Mesothelial cell of epicardium (in vitro differentiated cells): ENCODE data around the gene OR10G8. TPM values are rescaled to one million over a fixed set of nuclear protein-coding genes. Genes with fewer than 3 reads are reported as not detected.
"Not testable (repeated sequence)": the region's sequence is repeated elsewhere in the genome, so short reads cannot be mapped to it uniquely, and the experiment has no call there.

Source experiments
- DNase-seq, 2 experiments: peaks; one replicate each; pipeline ENCODE4 v3.0.0; 2021; ENCODE audit warnings: low spot score in 2 of 2; ENCODE audit not compliant: unreplicated experiment in 2 of 2
- H3K27ac Mint-ChIP-seq: 2 replicates; pipeline ENCODE4 v1.8.0; 2021; ENCODE audit warnings: mixed read lengths
- H3K27me3 Mint-ChIP-seq: 2 replicates; pipeline ENCODE4 v1.8.0; 2021; ENCODE audit warnings: low read depth, mixed read lengths
- H3K36me3 Mint-ChIP-seq: 2 replicates; pipeline ENCODE4 v1.8.0; 2021; ENCODE audit warnings: mixed read lengths
- H3K4me1 Mint-ChIP-seq: 2 replicates; pipeline ENCODE4 v1.8.0; 2021; ENCODE audit warnings: mixed read lengths
- H3K4me3 Mint-ChIP-seq: 2 replicates; pipeline ENCODE4 v1.8.0; 2021; ENCODE audit warnings: mild to moderate bottlenecking, moderate library complexity, mixed read lengths
- H3K9me3 Mint-ChIP-seq: 2 replicates; pipeline ENCODE4 v1.8.0; 2021; ENCODE audit warnings: mixed read lengths
- CTCF ChIP-seq: fragments of 200-600 bp; sonication (generic); IDR thresholded peaks from one replicate; pipeline ENCODE4 v1.5.0; 2021; ENCODE audit warnings: antibody characterized with exemption; ENCODE audit not compliant: unreplicated experiment
- total RNA-seq: library from RNA; stranded (reverse); gene quantifications from 3 replicates; pipeline ENCODE4 v1.2.1, GENCODE V29; 2021

Gene OR10G8
- not detected in 3 replicates for total RNA-seq

- Mint-ChIP-seq H3K4me3 (no peak within 1 kb of the TSS), H3K9me3 (no peaks in the 10 kb centered on the region), H3K4me1 (no peaks in the 10 kb centered on the region), H3K27ac (no peak within 1 kb of the TSS), H3K27me3 (peaks cover 5% of the 10 kb centered on the region), H3K36me3 (no peaks in the 10 kb centered on the region)
- DNase-seq: no peak
- no peak for TF ChIP-seq CTCF
Measured at GRCh38 chr11:124026498-124026897, at the start of gene OR10G8. Gene OR10G8, plus strand, starts transcription at chr11:124026798. Its CDS starts 2,825 bp downstream, at chr11:124029623.

- no peak for DNase-seq
- H3K27me3 Mint-ChIP-seq: peaks cover 2% of the 10 kb centered on the region
- no peak within 1 kb of the TSS for H3K4me3 Mint-ChIP-seq
- peaks cover 14% of the 10 kb centered on the region for H3K9me3 Mint-ChIP-seq
- no peaks in the 10 kb centered on the region for H3K4me1 Mint-ChIP-seq
- H3K36me3 Mint-ChIP-seq: no peaks in the 10 kb centered on the region
- H3K27ac Mint-ChIP-seq: no peak within 1 kb of the TSS
- TF ChIP-seq CTCF: no peak
Measured at GRCh38 chr11:123977731-123978347, 48.8 kb upstream of the OR10G8 start, which contains the start of gene OR10S1. Gene OR10S1, minus strand, starts transcription at chr11:123977781. Its CDS starts 117 bp downstream, at chr11:123977664.

GRCh38 chr11:123979311-123979710 is 47.3 kb upstream of the OR10G8 start:
- Mint-ChIP-seq H3K27me3 (peaks cover 2% of the 10 kb centered on the region), H3K27ac (no peak overlapping the region), H3K36me3 (no peaks in the 10 kb centered on the region), H3K4me3 (no peak overlapping the region), H3K4me1 (no peaks in the 10 kb centered on the region), H3K9me3 (peaks cover 26% of the 10 kb centered on the region)
- TF ChIP-seq CTCF: no peak
- DNase-seq: no peak

- Mint-ChIP-seq H3K9me3 (no peaks in the 10 kb centered on the region), H3K27ac (no peak within 1 kb of the TSS), H3K4me1 (no peaks in the 10 kb centered on the region), H3K36me3 (no peaks in the 10 kb centered on the region), H3K27me3 (peaks cover 2% of the 10 kb centered on the region), H3K4me3 (no peak within 1 kb of the TSS)
- DNase-seq: no peak
- no peak for TF ChIP-seq CTCF
Measured at GRCh38 chr11:123995119-123995518, 31.5 kb upstream of the OR10G8 start, which contains the start of gene OR10G6. Gene OR10G6, minus strand, starts transcription at chr11:123995161. Its CDS starts 0 bp downstream, at chr11:123995161.

- DNase-seq: no peak
- Mint-ChIP-seq H3K9me3 (no peaks in the 10 kb centered on the region), H3K36me3 (no peaks in the 10 kb centered on the region), H3K4me1 (no peaks in the 10 kb centered on the region), H3K4me3 (no peak within 1 kb of the TSS), H3K27me3 (peaks cover 22% of the 10 kb centered on the region), H3K27ac (no peak within 1 kb of the TSS)
- no peak for TF ChIP-seq CTCF
Measured at GRCh38 chr11:124012697-124013096, 13.9 kb upstream of the OR10G8 start, which contains the start of gene OR10G4. Gene OR10G4, plus strand, starts transcription at chr11:124012997. Its CDS starts 2,578 bp downstream, at chr11:124015575.

- peaks cover 17% of the 10 kb centered on the region for H3K27me3 Mint-ChIP-seq
- DNase-seq, H3K27ac Mint-ChIP-seq, H3K9me3 Mint-ChIP-seq, H3K4me3 Mint-ChIP-seq, H3K36me3 Mint-ChIP-seq, H3K4me1 Mint-ChIP-seq: not testable (repeated sequence)
Measured at GRCh38 chr11:124015837-124016236, 10.8 kb upstream of the OR10G8 start.
